K562 (cell line): ENCODE measurements around the gene TMEFF1. TPM values are rescaled to one million over a fixed set of nuclear protein-coding genes. Genes with fewer than 3 reads are reported as not detected.

Experiments
- ATF7 ChIP-seq: fragments of 450-650 bp; IDR thresholded peaks from 2 replicates; pipeline ENCODE4 v1.7.1; 2014; ENCODE audit warnings: mild to moderate bottlenecking, moderate library complexity
- BDP1 ChIP-seq: IDR thresholded peaks from 3 replicates; pipeline ENCODE4 v1.6.1; 2011; ENCODE audit not compliant: insufficient read length, insufficient read depth
- BRD4 ChIP-seq: fragments of 200-600 bp; sonication (generic); IDR thresholded peaks from 2 replicates; pipeline ENCODE4 v1.6.1; 2017; ENCODE audit warnings: inconsistent platforms
- CEBPB ChIP-seq: fragments of 450-650 bp; IDR thresholded peaks from 2 replicates; pipeline ENCODE4 v1.6.1; 2016; ENCODE audit warnings: missing genetic modification characterization, missing compliant biosample characterization
- CHAMP1 ChIP-seq: fragments of 450-650 bp; IDR thresholded peaks from 2 replicates; pipeline ENCODE4 v1.6.1; 2016; ENCODE audit warnings: mild to moderate bottlenecking
- CREB1 ChIP-seq, 2 experiments: sonication (generic) in 1 of 2; formaldehyde crosslinking in 1 of 2; IDR thresholded peaks; 2 replicates each; pipeline versions ENCODE4 v1.6.1 to v1.8.0; 2012 to 2022; ENCODE audit warnings: inconsistent platforms in 1 of 2, mild to moderate bottlenecking in 1 of 2, missing genetic modification reagents in 1 of 2, moderate library complexity in 1 of 2
- FOXP1 ChIP-seq: sonication (generic); formaldehyde crosslinking; IDR thresholded peaks from 2 replicates; pipeline ENCODE4 v1.8.0; 2022; ENCODE audit warnings: mild to moderate bottlenecking, missing genetic modification reagents
- ILK ChIP-seq: fragments of 450-650 bp; IDR thresholded peaks from 2 replicates; pipeline ENCODE4 v1.6.1; 2016; ENCODE audit warnings: missing genetic modification characterization, low read depth, mild to moderate bottlenecking, missing compliant biosample characterization, moderate library complexity, borderline replicate concordance
- IRF1 ChIP-seq: sonication (generic); formaldehyde crosslinking; IDR thresholded peaks from 2 replicates; pipeline ENCODE4 v1.8.0; 2022; ENCODE audit warnings: missing genetic modification reagents, mild to moderate bottlenecking, borderline replicate concordance
- KDM5B ChIP-seq: fragments of 200-600 bp; sonication (generic); IDR thresholded peaks from 2 replicates; pipeline ENCODE4 v1.6.1; 2012; ENCODE audit warnings: low read depth, mild to moderate bottlenecking, moderate library complexity, low read length, control low read depth, inconsistent platforms; ENCODE audit not compliant: insufficient replicate concordance
- MEF2D ChIP-seq: conservative IDR thresholded peaks from 2 replicates; pipeline ENCODE4 v1.6.1; 2016; ENCODE audit warnings: low read depth, missing genetic modification characterization, missing compliant biosample characterization
- MTA2 ChIP-seq: fragments of 450-650 bp; IDR thresholded peaks from 2 replicates; pipeline ENCODE4 v1.6.1; 2016; ENCODE audit warnings: low read depth
- POU5F1 ChIP-seq: fragments of 150-350 bp; IDR thresholded peaks from 2 replicates; pipeline ENCODE4 v1.6.1; 2014; ENCODE audit warnings: borderline replicate concordance, low read length, low read depth, mild to moderate bottlenecking; ENCODE audit not compliant: partially characterized antibody
- SNIP1 ChIP-seq: fragments of 450-650 bp; IDR thresholded peaks from 2 replicates; pipeline ENCODE4 v1.7.1; 2017; ENCODE audit warnings: low read depth, mild to moderate bottlenecking
- ZNF551 ChIP-seq: fragments of 250-450 bp; sonication (Bioruptor Pico); IDR thresholded peaks from 2 replicates; pipeline ENCODE4 v1.5.0; 2021; ENCODE audit warnings: mild to moderate bottlenecking, moderate library complexity
- ZNF561 ChIP-seq: fragments of 450-650 bp; formaldehyde crosslinking; conservative IDR thresholded peaks from 2 replicates; pipeline ENCODE4 v1.4.0; 2020; ENCODE audit warnings: mild to moderate bottlenecking, moderate library complexity
- polyA plus RNA-seq, 8 experiments: library from polyadenylated mRNA; depleted of rRNA in 4 of 8; stranded (reverse) in 5 of 8; unstranded in 3 of 8; fragments of >200 nt; fragmentation: Nextera tagmentation in 2 of 8; fragmentation: Illumina TruSeq in 1 of 8; extraction: Ambion mirVana in 2 of 8; extraction: Trizol in 1 of 8; gene quantifications; 2 replicates each; pipeline versions ENCODE4 v1.2.1 to v1.2.3, GENCODE V29; 2011 to 2014; ENCODE audit warnings: inconsistent platforms in 1 of 8, missing spikeins in 1 of 8
- total RNA-seq, 7 experiments: library from RNA; depleted of rRNA in 6 of 7; stranded (reverse); fragments of >200 nt in 6 of 7; fragmentation: Illumina TruSeq in 2 of 7; extraction: Trizol in 2 of 7; gene quantifications; 2 replicates each; pipeline versions ENCODE4 v1.2.1 to v1.2.3, GENCODE V29; 2011 to 2021; ENCODE audit warnings: low replicate concordance in 1 of 7
- TF ChIP-seq, protein P1 (sequence below): IDR thresholded peaks from 3 replicates; pipeline ENCODE4 v1.6.1; 2011; ENCODE audit warnings: borderline replicate concordance, mild to moderate bottlenecking; ENCODE audit not compliant: insufficient read length, insufficient read depth
- TF ChIP-seq, protein P2 (sequence below): fragments of 250-450 bp; sonication (Bioruptor Pico); IDR thresholded peaks from 2 replicates; pipeline ENCODE4 v1.5.0; 2021
- TF ChIP-seq, protein P3 (sequence below): fragments of 450-650 bp; IDR thresholded peaks from 2 replicates; pipeline ENCODE4 v1.6.1; 2017; ENCODE audit warnings: antibody characterized with exemption
- TF ChIP-seq, protein P4 (sequence below): IDR thresholded peaks from 2 replicates; pipeline ENCODE4 v1.6.1; 2016; ENCODE audit warnings: missing genetic modification characterization, missing compliant biosample characterization

The TMEFF1 gene
- total and polyA plus RNA-seq, 9 of the 15 experiments (the other 6 are each of a cell fraction or from before 2014, with no cell fraction given), result 0.07 to 1.1 (median 0.28) TPM; not detected in 2

- TF ChIP-seq CHAMP1 (no peak), MEF2D (tag) (no peak), CEBPB (tag) (no peak), MTA2 (no peak), ZNF561 (no peak), ZNF551 (CRISPR knock-in tag) (no peak), POU5F1 (no peak), ATF7 (peak; percentile 12; the same call in 1 of the 2 replicates), FOXP1 (CRISPR knock-in tag) (no peak), IRF1 (CRISPR knock-in tag) (no peak), CREB1 (IDR thresholded peaks at IDR 0.05) (no peak), CREB1 (CRISPR knock-in tag; IDR thresholded peaks at IDR 0.05) (no peak), KDM5B (no peak), BDP1 (no peak), ILK (tag) (no peak), BRD4 (no peak), SNIP1 (no peak)
- TF ChIP-seq, protein P1, sequence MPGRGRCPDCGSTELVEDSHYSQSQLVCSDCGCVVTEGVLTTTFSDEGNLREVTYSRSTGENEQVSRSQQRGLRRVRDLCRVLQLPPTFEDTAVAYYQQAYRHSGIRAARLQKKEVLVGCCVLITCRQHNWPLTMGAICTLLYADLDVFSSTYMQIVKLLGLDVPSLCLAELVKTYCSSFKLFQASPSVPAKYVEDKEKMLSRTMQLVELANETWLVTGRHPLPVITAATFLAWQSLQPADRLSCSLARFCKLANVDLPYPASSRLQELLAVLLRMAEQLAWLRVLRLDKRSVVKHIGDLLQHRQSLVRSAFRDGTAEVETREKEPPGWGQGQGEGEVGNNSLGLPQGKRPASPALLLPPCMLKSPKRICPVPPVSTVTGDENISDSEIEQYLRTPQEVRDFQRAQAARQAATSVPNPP, result no peak
- TF ChIP-seq, protein P2, sequence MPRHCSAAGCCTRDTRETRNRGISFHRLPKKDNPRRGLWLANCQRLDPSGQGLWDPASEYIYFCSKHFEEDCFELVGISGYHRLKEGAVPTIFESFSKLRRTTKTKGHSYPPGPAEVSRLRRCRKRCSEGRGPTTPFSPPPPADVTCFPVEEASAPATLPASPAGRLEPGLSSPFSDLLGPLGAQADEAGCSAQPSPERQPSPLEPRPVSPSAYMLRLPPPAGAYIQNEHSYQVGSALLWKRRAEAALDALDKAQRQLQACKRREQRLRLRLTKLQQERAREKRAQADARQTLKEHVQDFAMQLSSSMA (CRISPR knock-in tag), result no peak
- TF ChIP-seq, protein P3, sequence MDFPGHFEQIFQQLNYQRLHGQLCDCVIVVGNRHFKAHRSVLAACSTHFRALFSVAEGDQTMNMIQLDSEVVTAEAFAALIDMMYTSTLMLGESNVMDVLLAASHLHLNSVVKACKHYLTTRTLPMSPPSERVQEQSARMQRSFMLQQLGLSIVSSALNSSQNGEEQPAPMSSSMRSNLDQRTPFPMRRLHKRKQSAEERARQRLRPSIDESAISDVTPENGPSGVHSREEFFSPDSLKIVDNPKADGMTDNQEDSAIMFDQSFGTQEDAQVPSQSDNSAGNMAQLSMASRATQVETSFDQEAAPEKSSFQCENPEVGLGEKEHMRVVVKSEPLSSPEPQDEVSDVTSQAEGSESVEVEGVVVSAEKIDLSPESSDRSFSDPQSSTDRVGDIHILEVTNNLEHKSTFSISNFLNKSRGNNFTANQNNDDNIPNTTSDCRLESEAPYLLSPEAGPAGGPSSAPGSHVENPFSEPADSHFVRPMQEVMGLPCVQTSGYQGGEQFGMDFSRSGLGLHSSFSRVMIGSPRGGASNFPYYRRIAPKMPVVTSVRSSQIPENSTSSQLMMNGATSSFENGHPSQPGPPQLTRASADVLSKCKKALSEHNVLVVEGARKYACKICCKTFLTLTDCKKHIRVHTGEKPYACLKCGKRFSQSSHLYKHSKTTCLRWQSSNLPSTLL, result no peak
- TF ChIP-seq, protein P4, sequence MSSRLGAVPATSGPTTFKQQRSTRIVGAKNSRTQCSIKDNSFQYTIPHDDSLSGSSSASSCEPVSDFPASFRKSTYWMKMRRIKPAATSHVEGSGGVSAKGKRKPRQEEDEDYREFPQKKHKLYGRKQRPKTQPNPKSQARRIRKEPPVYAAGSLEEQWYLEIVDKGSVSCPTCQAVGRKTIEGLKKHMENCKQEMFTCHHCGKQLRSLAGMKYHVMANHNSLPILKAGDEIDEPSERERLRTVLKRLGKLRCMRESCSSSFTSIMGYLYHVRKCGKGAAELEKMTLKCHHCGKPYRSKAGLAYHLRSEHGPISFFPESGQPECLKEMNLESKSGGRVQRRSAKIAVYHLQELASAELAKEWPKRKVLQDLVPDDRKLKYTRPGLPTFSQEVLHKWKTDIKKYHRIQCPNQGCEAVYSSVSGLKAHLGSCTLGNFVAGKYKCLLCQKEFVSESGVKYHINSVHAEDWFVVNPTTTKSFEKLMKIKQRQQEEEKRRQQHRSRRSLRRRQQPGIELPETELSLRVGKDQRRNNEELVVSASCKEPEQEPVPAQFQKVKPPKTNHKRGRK, result no peak
These were observed 125.7 kb downstream of the TMEFF1 start (continued) for GRCh38 chr9:100598641-100599145.
